ENCODE measurements around the gene LSAMP.

DNA sequence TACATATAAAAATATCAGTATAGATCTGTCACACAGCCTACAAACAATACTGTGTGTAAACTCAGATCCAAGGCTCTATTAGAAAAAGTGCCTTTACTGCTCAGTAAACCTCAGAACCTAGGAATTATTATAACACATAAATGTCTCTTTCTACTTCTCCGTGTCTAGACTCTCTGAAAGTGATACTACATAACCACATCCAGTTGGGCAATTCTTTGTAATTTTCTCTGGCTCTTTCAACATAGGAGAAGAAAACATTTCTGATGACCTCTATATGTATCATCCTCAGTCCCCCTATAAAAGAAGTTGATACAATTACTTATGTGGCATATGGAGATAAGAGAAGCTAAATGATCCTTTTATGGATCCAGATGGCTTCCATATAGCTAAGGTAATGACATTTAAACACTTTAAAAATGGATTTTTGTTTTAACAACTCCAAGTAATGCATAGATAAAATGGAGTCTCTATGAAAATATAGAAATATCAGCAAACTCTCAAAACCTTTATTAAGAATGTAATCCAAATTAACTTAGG is 104.5 kb downstream of the LSAMP start:
- no peak for TF ChIP-seq ESRRA (IDR thresholded peaks at IDR 0.05; ENCODE audit: borderline replicate concordance, low read length)
- TF ChIP-seq, protein P1, sequence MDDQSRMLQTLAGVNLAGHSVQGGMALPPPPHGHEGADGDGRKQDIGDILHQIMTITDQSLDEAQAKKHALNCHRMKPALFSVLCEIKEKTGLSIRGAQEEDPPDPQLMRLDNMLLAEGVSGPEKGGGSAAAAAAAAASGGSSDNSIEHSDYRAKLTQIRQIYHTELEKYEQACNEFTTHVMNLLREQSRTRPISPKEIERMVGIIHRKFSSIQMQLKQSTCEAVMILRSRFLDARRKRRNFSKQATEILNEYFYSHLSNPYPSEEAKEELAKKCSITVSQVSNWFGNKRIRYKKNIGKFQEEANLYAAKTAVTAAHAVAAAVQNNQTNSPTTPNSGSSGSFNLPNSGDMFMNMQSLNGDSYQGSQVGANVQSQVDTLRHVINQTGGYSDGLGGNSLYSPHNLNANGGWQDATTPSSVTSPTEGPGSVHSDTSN (IDR thresholded peaks at IDR 0.05) = no peak
- no peak for TF ChIP-seq MYC (IDR thresholded peaks at IDR 0.05; ENCODE audit: borderline replicate concordance, low read length)
- no peak for TF ChIP-seq RNF2 (IDR thresholded peaks at IDR 0.05; ENCODE audit: borderline replicate concordance, low read depth)
- TF ChIP-seq POLR2A (IDR thresholded peaks at IDR 0.05; ENCODE audit: low read length) = no peak
- TF ChIP-seq HOXB5 (CRISPR knock-in tag; IDR thresholded peaks at IDR 0.05) = no peak
- TF ChIP-seq, protein P2, sequence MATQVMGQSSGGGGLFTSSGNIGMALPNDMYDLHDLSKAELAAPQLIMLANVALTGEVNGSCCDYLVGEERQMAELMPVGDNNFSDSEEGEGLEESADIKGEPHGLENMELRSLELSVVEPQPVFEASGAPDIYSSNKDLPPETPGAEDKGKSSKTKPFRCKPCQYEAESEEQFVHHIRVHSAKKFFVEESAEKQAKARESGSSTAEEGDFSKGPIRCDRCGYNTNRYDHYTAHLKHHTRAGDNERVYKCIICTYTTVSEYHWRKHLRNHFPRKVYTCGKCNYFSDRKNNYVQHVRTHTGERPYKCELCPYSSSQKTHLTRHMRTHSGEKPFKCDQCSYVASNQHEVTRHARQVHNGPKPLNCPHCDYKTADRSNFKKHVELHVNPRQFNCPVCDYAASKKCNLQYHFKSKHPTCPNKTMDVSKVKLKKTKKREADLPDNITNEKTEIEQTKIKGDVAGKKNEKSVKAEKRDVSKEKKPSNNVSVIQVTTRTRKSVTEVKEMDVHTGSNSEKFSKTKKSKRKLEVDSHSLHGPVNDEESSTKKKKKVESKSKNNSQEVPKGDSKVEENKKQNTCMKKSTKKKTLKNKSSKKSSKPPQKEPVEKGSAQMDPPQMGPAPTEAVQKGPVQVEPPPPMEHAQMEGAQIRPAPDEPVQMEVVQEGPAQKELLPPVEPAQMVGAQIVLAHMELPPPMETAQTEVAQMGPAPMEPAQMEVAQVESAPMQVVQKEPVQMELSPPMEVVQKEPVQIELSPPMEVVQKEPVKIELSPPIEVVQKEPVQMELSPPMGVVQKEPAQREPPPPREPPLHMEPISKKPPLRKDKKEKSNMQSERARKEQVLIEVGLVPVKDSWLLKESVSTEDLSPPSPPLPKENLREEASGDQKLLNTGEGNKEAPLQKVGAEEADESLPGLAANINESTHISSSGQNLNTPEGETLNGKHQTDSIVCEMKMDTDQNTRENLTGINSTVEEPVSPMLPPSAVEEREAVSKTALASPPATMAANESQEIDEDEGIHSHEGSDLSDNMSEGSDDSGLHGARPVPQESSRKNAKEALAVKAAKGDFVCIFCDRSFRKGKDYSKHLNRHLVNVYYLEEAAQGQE (IDR thresholded peaks at IDR 0.05) = no peak
- no peak for TF ChIP-seq EP300 (IDR thresholded peaks at IDR 0.05)
- TF ChIP-seq, protein P3, sequence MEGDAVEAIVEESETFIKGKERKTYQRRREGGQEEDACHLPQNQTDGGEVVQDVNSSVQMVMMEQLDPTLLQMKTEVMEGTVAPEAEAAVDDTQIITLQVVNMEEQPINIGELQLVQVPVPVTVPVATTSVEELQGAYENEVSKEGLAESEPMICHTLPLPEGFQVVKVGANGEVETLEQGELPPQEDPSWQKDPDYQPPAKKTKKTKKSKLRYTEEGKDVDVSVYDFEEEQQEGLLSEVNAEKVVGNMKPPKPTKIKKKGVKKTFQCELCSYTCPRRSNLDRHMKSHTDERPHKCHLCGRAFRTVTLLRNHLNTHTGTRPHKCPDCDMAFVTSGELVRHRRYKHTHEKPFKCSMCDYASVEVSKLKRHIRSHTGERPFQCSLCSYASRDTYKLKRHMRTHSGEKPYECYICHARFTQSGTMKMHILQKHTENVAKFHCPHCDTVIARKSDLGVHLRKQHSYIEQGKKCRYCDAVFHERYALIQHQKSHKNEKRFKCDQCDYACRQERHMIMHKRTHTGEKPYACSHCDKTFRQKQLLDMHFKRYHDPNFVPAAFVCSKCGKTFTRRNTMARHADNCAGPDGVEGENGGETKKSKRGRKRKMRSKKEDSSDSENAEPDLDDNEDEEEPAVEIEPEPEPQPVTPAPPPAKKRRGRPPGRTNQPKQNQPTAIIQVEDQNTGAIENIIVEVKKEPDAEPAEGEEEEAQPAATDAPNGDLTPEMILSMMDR (IDR thresholded peaks at IDR 0.05) = no peak
- TF ChIP-seq, protein P4, sequence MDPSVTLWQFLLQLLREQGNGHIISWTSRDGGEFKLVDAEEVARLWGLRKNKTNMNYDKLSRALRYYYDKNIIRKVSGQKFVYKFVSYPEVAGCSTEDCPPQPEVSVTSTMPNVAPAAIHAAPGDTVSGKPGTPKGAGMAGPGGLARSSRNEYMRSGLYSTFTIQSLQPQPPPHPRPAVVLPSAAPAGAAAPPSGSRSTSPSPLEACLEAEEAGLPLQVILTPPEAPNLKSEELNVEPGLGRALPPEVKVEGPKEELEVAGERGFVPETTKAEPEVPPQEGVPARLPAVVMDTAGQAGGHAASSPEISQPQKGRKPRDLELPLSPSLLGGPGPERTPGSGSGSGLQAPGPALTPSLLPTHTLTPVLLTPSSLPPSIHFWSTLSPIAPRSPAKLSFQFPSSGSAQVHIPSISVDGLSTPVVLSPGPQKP (IDR thresholded peaks at IDR 0.05; ENCODE audit: low read depth, low read length) = no peak
- no peak for TF ChIP-seq HDAC2 (IDR thresholded peaks at IDR 0.05)
- TF ChIP-seq SREBF2 (IDR thresholded peaks at IDR 0.05) = no peak
